ENCODE measurements around the gene DSCAM.

DSCAM gene

DNA sequence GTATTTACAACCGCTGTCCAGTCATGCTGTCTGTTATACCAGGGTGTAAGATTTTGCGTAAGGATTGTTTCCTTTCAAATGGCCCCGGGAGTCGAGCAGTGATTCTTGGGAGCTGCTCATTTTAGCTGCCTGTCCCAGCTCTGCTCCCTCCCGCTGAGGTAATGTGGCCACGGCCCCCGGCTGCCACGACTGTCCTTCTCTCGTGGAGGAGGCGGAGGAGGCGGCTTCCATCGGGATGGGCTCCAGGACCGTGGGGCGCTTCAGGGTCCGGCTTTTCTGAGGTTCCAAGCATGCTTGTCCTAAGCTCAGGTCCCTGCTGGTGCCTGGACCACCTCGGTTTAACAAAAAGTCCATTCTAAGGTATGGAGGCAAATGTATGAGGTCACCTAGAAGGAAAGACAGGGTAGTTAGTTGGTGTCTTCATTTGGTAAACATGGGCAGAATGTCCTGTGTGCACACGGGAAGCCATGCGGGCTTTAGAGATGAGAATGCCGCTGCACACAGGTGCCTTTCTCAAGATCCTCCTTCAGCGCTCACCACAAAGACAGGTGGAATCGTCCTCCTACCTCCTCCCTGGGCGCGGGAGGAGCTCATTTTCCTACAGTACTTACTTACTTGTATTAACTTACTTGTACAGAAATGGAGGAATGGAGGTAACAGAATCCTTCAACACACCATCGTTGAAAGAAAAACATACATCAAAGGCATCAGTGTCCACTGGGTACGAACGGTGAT is 833.8 kb downstream of the DSCAM start:
- no peak overlapping the region for H3K4me3 ChIP-seq (ENCODE audit: low read depth, low read length)
- TF ChIP-seq, protein P1, sequence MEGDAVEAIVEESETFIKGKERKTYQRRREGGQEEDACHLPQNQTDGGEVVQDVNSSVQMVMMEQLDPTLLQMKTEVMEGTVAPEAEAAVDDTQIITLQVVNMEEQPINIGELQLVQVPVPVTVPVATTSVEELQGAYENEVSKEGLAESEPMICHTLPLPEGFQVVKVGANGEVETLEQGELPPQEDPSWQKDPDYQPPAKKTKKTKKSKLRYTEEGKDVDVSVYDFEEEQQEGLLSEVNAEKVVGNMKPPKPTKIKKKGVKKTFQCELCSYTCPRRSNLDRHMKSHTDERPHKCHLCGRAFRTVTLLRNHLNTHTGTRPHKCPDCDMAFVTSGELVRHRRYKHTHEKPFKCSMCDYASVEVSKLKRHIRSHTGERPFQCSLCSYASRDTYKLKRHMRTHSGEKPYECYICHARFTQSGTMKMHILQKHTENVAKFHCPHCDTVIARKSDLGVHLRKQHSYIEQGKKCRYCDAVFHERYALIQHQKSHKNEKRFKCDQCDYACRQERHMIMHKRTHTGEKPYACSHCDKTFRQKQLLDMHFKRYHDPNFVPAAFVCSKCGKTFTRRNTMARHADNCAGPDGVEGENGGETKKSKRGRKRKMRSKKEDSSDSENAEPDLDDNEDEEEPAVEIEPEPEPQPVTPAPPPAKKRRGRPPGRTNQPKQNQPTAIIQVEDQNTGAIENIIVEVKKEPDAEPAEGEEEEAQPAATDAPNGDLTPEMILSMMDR (IDR thresholded peaks at IDR 0.05; ENCODE audit: low read depth, low read length), result no peak

DNA sequence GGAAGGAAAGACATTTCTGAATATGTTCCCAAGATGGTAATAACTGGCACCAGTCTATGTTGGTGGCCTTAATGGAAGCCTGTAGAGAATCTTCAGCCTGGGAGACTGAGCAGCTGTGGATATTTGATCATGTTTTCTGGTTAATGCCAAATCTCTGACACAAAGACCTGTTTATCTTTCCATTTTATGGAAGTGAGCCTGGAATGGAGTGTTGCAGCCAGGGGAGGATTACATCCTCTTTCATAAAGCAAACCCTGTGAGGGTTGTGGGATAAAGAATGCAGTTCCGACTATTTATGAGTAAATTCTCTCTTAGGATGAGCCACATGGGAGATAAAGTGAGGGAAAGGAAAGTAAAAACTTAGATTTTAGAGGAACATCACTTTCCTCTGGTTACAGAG is 835.6 kb downstream of the DSCAM start:
- H3K4me3 ChIP-seq (ENCODE audit: low read depth, low read length), result no peak overlapping the region
- TF ChIP-seq, protein P1 (IDR thresholded peaks at IDR 0.05; ENCODE audit: low read depth, low read length), result no peak

DNA sequence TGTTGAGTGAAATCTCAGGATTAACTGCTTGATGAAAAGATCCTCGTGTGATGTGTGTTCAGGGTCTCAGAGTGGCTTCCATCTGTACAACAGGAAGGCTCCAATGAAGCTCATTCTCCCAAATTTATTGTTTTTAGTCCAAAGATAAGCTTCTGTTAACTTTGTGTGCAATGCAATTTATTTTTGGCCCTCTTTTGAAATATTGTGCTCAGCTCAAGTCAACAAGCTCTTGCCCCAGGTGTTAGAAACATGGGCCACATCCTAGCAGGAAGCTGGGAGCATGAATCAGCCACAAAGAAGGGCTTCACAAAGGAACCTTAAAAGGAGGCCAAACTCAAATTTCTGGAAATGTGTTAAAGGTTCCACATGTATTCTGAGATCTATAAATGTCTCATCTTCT is 844.0 kb downstream of the DSCAM start:
- TF ChIP-seq, protein P1 (IDR thresholded peaks at IDR 0.05; ENCODE audit: low read depth, low read length), result no peak
- H3K4me3 ChIP-seq (ENCODE audit: low read depth, low read length), result no peak overlapping the region

DNA sequence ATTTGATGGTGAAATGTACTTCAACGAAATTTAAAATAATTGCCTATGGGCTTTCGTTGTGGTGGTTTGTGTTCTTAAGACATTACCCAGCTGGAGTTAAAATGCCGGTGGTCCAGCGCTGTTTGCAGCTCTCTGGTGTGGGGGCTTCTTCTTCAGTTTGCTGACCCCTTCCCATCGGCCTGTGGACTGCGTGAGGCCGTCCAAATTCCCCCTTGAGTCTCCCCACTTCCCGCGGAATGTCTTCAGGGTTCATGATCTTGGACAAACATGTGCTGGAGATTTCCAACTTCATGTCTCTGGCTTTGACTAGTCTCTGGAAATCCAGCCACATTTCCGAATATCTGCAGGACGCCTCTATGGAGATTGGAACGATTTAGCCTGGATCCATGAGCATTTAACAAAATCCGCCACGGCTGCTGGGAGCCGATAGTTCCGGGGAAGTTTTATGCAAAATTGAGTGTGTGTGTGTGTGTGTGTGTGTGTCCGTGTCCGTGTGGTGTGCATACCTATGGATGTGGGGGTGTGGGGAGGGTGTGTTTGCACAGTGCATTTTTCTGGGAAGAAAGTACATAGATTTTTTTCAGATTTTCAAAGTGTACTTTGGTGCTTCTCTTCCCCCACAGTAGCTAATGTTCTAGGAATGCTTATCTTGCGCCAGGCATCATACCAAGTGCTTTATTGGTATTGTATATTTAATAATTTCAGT is 862.5 kb downstream of the DSCAM start:
- TF ChIP-seq, protein P1 (IDR thresholded peaks at IDR 0.05; ENCODE audit: low read depth, low read length), result no peak
- H3K4me3 ChIP-seq (ENCODE audit: low read depth, low read length), result no peak overlapping the region

DNA sequence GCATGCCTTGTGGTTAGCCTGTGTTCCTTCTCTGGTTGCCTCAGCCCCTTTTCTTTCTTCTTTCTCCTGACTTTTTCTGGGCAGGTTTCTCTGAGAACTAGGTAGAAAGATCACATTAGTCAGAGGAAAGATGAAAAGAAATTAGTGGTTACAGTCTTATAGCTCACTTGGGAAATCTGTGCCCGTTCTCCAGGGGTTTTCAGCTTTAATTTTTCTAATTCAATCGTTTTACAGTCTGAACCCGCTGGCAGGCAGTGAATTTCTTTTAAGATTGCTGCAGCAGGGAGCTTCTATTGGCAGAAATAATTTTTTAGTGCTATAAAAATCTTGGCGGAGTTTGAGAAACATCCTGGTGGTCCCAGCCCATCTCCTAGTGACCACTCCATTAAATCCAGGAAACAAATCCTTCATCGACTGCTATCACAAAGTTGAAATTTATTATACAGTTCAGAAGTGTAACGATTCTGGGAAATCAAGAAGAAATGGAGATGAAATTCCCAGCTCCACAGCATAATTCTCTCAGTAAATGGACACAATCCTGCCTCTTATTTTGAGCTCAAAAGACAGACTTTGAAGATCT is 866.6 kb downstream of the DSCAM start:
- H3K4me3 ChIP-seq (ENCODE audit: low read depth, low read length), result no peak overlapping the region
- TF ChIP-seq, protein P1 (IDR thresholded peaks at IDR 0.05; ENCODE audit: low read depth, low read length), result no peak

DNA sequence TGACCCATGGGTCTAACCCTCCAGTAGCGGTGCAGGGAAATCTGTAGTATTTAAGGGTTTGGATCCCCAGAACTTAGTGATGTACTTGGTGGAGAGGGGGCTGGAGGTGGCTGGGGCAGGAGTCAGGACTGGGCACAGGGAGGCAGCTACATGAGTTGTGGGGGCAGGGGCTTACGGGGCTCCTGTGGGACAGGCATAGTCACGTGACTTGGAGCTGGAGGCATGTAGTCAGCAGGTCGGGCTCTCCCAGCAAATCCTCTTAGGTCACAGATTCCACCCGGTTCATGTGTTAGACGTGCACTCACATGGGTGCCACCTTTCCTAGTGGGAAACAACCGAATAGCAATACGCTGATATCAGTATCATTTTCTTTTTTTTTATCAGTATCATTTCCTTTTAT is 867.6 kb downstream of the DSCAM start:
- TF ChIP-seq, protein P1 (IDR thresholded peaks at IDR 0.05; ENCODE audit: low read depth, low read length), result no peak
- no peak overlapping the region for H3K4me3 ChIP-seq (ENCODE audit: low read depth, low read length)

DNA sequence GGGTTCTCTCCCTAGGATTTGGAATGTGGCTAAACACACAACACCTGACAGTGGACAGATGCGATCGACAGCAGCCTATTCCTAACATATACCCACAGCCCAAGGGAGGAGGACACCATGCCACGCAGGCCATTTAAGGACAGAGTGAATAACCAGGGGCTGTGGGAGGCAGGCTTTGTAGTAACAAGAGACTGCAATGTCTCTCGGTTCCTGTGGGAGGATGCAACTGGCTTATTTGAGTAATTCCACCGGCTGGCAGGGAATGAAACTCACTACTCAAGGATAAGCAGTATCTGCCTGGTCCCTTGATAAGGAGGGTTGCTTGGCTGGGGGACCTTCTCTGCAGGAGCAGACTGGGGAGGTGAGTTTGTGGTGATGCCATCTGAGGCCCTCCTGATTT is 870.2 kb downstream of the DSCAM start:
- TF ChIP-seq, protein P1 (IDR thresholded peaks at IDR 0.05; ENCODE audit: low read depth, low read length), result no peak
- no peak overlapping the region for H3K4me3 ChIP-seq (ENCODE audit: low read depth, low read length)

Measured in WI38 (cell line).